A549 treated with RU486 at 1 μM for 4 hours (cell line): ENCODE data around the gene IL13RA2. TPM values are rescaled to one million over a fixed set of nuclear protein-coding genes. Genes with fewer than 3 reads are reported as not detected.

Experiments used
- total RNA-seq: library from RNA; stranded (reverse); fragments of 200-300 nt; extraction: Qiagen RNA extraction; gene quantifications from 5 replicates; pipeline ENCODE4 v1.2.3, GENCODE V29; 2022; ENCODE audit warnings: low read depth

Gene IL13RA2, protein sequence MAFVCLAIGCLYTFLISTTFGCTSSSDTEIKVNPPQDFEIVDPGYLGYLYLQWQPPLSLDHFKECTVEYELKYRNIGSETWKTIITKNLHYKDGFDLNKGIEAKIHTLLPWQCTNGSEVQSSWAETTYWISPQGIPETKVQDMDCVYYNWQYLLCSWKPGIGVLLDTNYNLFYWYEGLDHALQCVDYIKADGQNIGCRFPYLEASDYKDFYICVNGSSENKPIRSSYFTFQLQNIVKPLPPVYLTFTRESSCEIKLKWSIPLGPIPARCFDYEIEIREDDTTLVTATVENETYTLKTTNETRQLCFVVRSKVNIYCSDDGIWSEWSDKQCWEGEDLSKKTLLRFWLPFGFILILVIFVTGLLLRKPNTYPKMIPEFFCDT
- total RNA-seq, result 0.09 TPM in 1 of 5 replicates, not detected in the others

DNA sequence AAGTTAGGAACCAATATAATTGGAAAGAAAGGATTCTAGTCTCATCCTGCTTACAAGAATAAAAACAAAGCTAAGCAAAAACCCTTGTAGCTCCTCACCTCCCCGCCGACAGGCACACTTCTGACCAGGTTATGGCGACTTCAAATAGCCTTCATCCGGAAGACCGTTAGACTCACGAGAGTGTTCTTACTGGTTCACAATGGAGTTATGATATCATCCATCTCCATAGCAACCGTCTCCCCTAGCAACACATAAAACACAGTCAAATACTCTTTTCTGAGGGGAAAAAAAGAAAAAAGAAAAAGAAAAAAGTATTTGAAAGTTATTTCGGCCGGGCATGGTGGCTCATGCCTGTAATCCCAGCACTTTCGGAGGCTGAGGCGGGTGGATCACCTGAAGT is at the start of gene IL13RA2:
Gene IL13RA2, minus strand, starts transcription at position 162 of the 400 bp plus-strand sequence. CDS start 347 bp downstream, outside the sequence.

Other genes with a start within 250 kb of the IL13RA2 start
- gene RBMXL3, start 171.8 kb upstream of the IL13RA2 start, total RNA-seq, result not detected in 5 replicates
- 0.02 TPM in 1 of 5 replicates, not detected in the others for gene LRCH2, start 216.5 kb upstream of the IL13RA2 start, total RNA-seq